ENCODE results near the gene OR5C1. TPM values are rescaled to one million over a fixed set of nuclear protein-coding genes. Genes with fewer than 3 reads are reported as not detected.
A peak's percentile ranks its signal among the peaks of the same experiment; 100 is the strongest.

OR5C1 gene
- total RNA-seq, 1 donor from 2014 or later: not detected

GRCh38 chr9:122819326-122819725 is 30.6 kb downstream of the OR5C1 start:
- no peaks in the 10 kb centered on the region for H3K27me3 Mint-ChIP-seq (ENCODE audit: unreplicated experiment)
- DNase-seq (ENCODE audit: extremely low spot score, unreplicated experiment): no peak
- no peaks in the 10 kb centered on the region for H3K9me3 Mint-ChIP-seq (ENCODE audit: unreplicated experiment)
- peaks cover 19% of the 10 kb centered on the region for H3K4me1 Mint-ChIP-seq (ENCODE audit: unreplicated experiment)
- peaks cover 43% of the 10 kb centered on the region for H3K36me3 Mint-ChIP-seq (ENCODE audit: unreplicated experiment)
- H3K27ac Mint-ChIP-seq (ENCODE audit: unreplicated experiment): peak overlapping the region; percentile 80
- no peak overlapping the region for H3K4me3 Mint-ChIP-seq (ENCODE audit: unreplicated experiment)
- no peak for TF ChIP-seq CTCF (IDR thresholded peaks at IDR 0.05)

GRCh38 chr9:122819791-122820489 is 31.2 kb downstream of the OR5C1 start:
- Mint-ChIP-seq H3K27ac (ENCODE audit: unreplicated experiment) (peak overlapping the region; percentile 80), H3K9me3 (ENCODE audit: unreplicated experiment) (no peaks in the 10 kb centered on the region), H3K4me1 (ENCODE audit: unreplicated experiment) (peaks cover 22% of the 10 kb centered on the region), H3K36me3 (ENCODE audit: unreplicated experiment) (peaks cover 42% of the 10 kb centered on the region), H3K4me3 (ENCODE audit: unreplicated experiment) (no peak overlapping the region), H3K27me3 (ENCODE audit: unreplicated experiment) (no peaks in the 10 kb centered on the region)
- TF ChIP-seq CTCF (IDR thresholded peaks at IDR 0.05): no peak
- DNase-seq (ENCODE audit: extremely low spot score, unreplicated experiment): no peak

- no peak for DNase-seq (ENCODE audit: extremely low spot score, unreplicated experiment)
- Mint-ChIP-seq H3K27me3 (ENCODE audit: unreplicated experiment) (no peaks in the 10 kb centered on the region), H3K27ac (ENCODE audit: unreplicated experiment) (no peak overlapping the region), H3K4me1 (ENCODE audit: unreplicated experiment) (peaks cover 25% of the 10 kb centered on the region), H3K9me3 (ENCODE audit: unreplicated experiment) (no peaks in the 10 kb centered on the region), H3K36me3 (ENCODE audit: unreplicated experiment) (peaks cover 41% of the 10 kb centered on the region), H3K4me3 (ENCODE audit: unreplicated experiment) (no peak overlapping the region)
- TF ChIP-seq CTCF (IDR thresholded peaks at IDR 0.05): no peak
Observed at GRCh38 chr9:122820490-122820845, 31.7 kb downstream of the OR5C1 start.

- no peaks in the 10 kb centered on the region for H3K9me3 Mint-ChIP-seq (ENCODE audit: unreplicated experiment)
- DNase-seq (ENCODE audit: extremely low spot score, unreplicated experiment): no peak
- no peak for TF ChIP-seq CTCF (IDR thresholded peaks at IDR 0.05)
- no peak overlapping the region for H3K4me3 Mint-ChIP-seq (ENCODE audit: unreplicated experiment)
- H3K27ac Mint-ChIP-seq (ENCODE audit: unreplicated experiment): peak overlapping the region; percentile 43
- H3K36me3 Mint-ChIP-seq (ENCODE audit: unreplicated experiment): peaks cover 44% of the 10 kb centered on the region
- no peaks in the 10 kb centered on the region for H3K27me3 Mint-ChIP-seq (ENCODE audit: unreplicated experiment)
- peaks cover 28% of the 10 kb centered on the region for H3K4me1 Mint-ChIP-seq (ENCODE audit: unreplicated experiment)
Observed at GRCh38 chr9:122821278-122821943, 32.7 kb downstream of the OR5C1 start.

GRCh38 chr9:122822056-122822455 is 33.3 kb downstream of the OR5C1 start:
- H3K4me1 Mint-ChIP-seq (ENCODE audit: unreplicated experiment): peaks cover 34% of the 10 kb centered on the region
- TF ChIP-seq CTCF (IDR thresholded peaks at IDR 0.05): no peak
- H3K27me3 Mint-ChIP-seq (ENCODE audit: unreplicated experiment): no peaks in the 10 kb centered on the region
- no peaks in the 10 kb centered on the region for H3K9me3 Mint-ChIP-seq (ENCODE audit: unreplicated experiment)
- H3K27ac Mint-ChIP-seq (ENCODE audit: unreplicated experiment): no peak overlapping the region
- peaks cover 41% of the 10 kb centered on the region for H3K36me3 Mint-ChIP-seq (ENCODE audit: unreplicated experiment)
- DNase-seq (ENCODE audit: extremely low spot score, unreplicated experiment): no peak
- H3K4me3 Mint-ChIP-seq (ENCODE audit: unreplicated experiment): no peak overlapping the region

Data from osteocyte (in vitro differentiated cells).